SK-MEL-5 (cell line): ENCODE results near the gene COLEC11. TPM values are rescaled to one million over a fixed set of nuclear protein-coding genes. Genes with fewer than 3 reads are reported as not detected.
"Not testable (repeated sequence)": the region's sequence is repeated elsewhere in the genome, so short reads cannot be mapped to it uniquely, and the experiment has no call there.

Experiments used
- DNase-seq: peaks from one replicate; pipeline ENCODE4 v3.0.0-alpha.2; 2016; ENCODE audit warnings: low read depth, low spot score
- in situ Hi-C: cut with HindIII; loops from 2 replicates; pipeline ENCODE4 v1.10.0; 2016; ENCODE audit warnings: low sequenced_read_pairs, high pct_unique_total_duplicates, low pct_unique_long_range_greater_than_20kb
- total RNA-seq: library from RNA; depleted of rRNA; stranded (reverse); fragments of >200 nt; shearing (Covaris generic); gene quantifications from 2 replicates; pipeline ENCODE4 v1.2.3, GENCODE V29; 2014

COLEC11 gene
- total RNA-seq, 1 experiment from 2014 or later, result not detected

- in situ Hi-C loops, DNase-seq: not testable (repeated sequence)
Observed at GRCh38 chr2:3614743-3615142, 19.8 kb downstream of the COLEC11 start.

- DNase-seq, in situ Hi-C loops: not testable (repeated sequence)
Observed at GRCh38 chr2:3615541-3616200, 20.8 kb downstream of the COLEC11 start.

GRCh38 chr2:3616435-3617197, 21.7 kb downstream of the COLEC11 start:
- DNase-seq, in situ Hi-C loops: not testable (repeated sequence)

GRCh38 chr2:3617198-3617890, 22.4 kb downstream of the COLEC11 start:
- in situ Hi-C loops, result no loop called here
- DNase-seq, result no peak

GRCh38 chr2:3618367-3618766, 23.5 kb downstream of the COLEC11 start:
- in situ Hi-C loops, result no loop called here

GRCh38 chr2:3619033-3619432, 24.1 kb downstream of the COLEC11 start:
- in situ Hi-C loops, result no loop called here
- DNase-seq, result no peak

More at GRCh38 chr2:3618367-3618766, 23.5 kb downstream of the COLEC11 start:
- DNase-seq, result no peak

GRCh38 chr2:3619661-3620060, 24.7 kb downstream of the COLEC11 start:
- DNase-seq, in situ Hi-C loops: not testable (repeated sequence)

- DNase-seq, result no peak
- in situ Hi-C loops, result no loop called here
Observed at GRCh38 chr2:3620834-3621233, 25.9 kb downstream of the COLEC11 start.

- in situ Hi-C loops, result no loop called here
- DNase-seq, result no peak
Observed at GRCh38 chr2:3622967-3623366, 28.1 kb downstream of the COLEC11 start.

GRCh38 chr2:3624059-3624794, 29.3 kb downstream of the COLEC11 start:
- DNase-seq, result no peak
- in situ Hi-C loops, result no loop called here

GRCh38 chr2:3625186-3625585, 30.3 kb downstream of the COLEC11 start:
- DNase-seq, result no peak

GRCh38 chr2:3626118-3626811, 31.4 kb downstream of the COLEC11 start:
- no peak for DNase-seq
- in situ Hi-C loops, result no loop called here

More at GRCh38 chr2:3625186-3625585, 30.3 kb downstream of the COLEC11 start:
- in situ Hi-C loops, result no loop called here

GRCh38 chr2:3626812-3627499, 32.0 kb downstream of the COLEC11 start:
- no peak for DNase-seq
- in situ Hi-C loops, result no loop called here

GRCh38 chr2:3627500-3628100, 32.7 kb downstream of the COLEC11 start:
- DNase-seq, result no peak
- in situ Hi-C loops, result no loop called here

GRCh38 chr2:3628241-3628679, 33.3 kb downstream of the COLEC11 start:
- DNase-seq, result no peak
- in situ Hi-C loops, result no loop called here

- in situ Hi-C loops, result no loop called here
- peak; percentile 32 for DNase-seq
Observed at GRCh38 chr2:3628800-3629199, 33.9 kb downstream of the COLEC11 start.
